ENCODE data around the gene EXOG. TPM values are rescaled to one million over a fixed set of nuclear protein-coding genes. Genes with fewer than 3 reads are reported as not detected.

EXOG gene
- total and polyA plus RNA-seq, 2 of the 13 experiments (the other 11 are each of a cell fraction or from before 2014, with no cell fraction given), result 5.5 to 9.5 TPM

GRCh38 chr3:38471260-38471857 lies 24.8 kb upstream of the EXOG start:
- Histone ChIP-seq H3K9me3 (ENCODE audit: low read length) (peaks cover 17% of the 10 kb centered on the region), H3K27me3 (ENCODE audit: control insufficient read depth in 1 of 2, insufficient read depth in 2 of 2, low read length in 2 of 2) (no peaks in the 10 kb centered on the region), H2AFZ (ENCODE audit: low read length) (no peak overlapping the region), H3K4me1 (ENCODE audit: insufficient read depth, low read length) (peaks cover 42% of the 10 kb centered on the region), H4K20me1 (ENCODE audit: insufficient read depth, low read length) (peaks cover 42% of the 10 kb centered on the region), H3K79me2 (ENCODE audit: insufficient read depth, low read length) (peaks cover 62% of the 10 kb centered on the region), H3K27ac (ENCODE audit: extremely low read length, insufficient read depth, low read length) (peak overlapping the region; percentile 14), H3K4me2 (ENCODE audit: low read depth, low read length) (peak overlapping the region; percentile 16; the same call in 1 of the 2 replicates), H3K9ac (ENCODE audit: insufficient read depth, low read depth, low read length) (no peak overlapping the region), H3K36me3 (replicated peaks in 1 of 2; ENCODE audit: control insufficient read depth in 1 of 2, insufficient read depth in 2 of 2, low read length in 2 of 2) (no peaks in the 10 kb centered on the region; a peak in 1 of 5 replicates), H3K4me3 (replicated peaks in 1 of 3; ENCODE audit: insufficient read depth in 1 of 3, low read depth in 2 of 3, low read length in 3 of 3) (no peak overlapping the region; a peak in 1 of 6 replicates)
- ATAC-seq, result peak; percentile 69
- DNase-seq (ENCODE audit: low spot score), result peak; percentile 58
- CTCF ChIA-PET (ENCODE audit: low intra/inter-chr PET ratio, low total read pairs), result no interaction called here
- 21% methylated on average over 3 of the region's 3 CpGs for WGBS (ENCODE audit: low lambda C conversion rate)
- in situ Hi-C loops (cut with HindIII; ENCODE audit: extremely low pct_ligation_motif_present, low pct_unique_long_range_greater_than_20kb), result loop anchor here (25.0 kb wide), 1 partner anchor 334 kb away; the partner anchor contains the start of genes ACAA1 and MYD88
- FAIRE-seq, result peak; percentile 65
- POLR2A ChIA-PET, result interaction anchor here (0.8 to 2.0 kb wide), 2 partner anchors 16 to 124 kb away, joined by 3 to 5 read pairs; partner anchors contain the start of gene XYLB
- intact Hi-C loops (cut with micrococcal nuclease; ENCODE audit: unreplicated experiment), result no loop called here
- no TSS peak for BruUV-seq (replicated peaks)
- TF ChIP-seq SP5 (CRISPR knock-in tag; IDR thresholded peaks at IDR 0.05; ENCODE audit: borderline replicate concordance, low read depth), result peak; percentile 18; the same call in 1 of the 2 replicates
- TF ChIP-seq ZNF3 (CRISPR knock-in tag; IDR thresholded peaks at IDR 0.05), result peak; percentile 38; the same call in 1 of the 2 replicates
- TF ChIP-seq PHB2 (IDR thresholded peaks at IDR 0.05; ENCODE audit: partially characterized antibody), result no peak
- no peak for TF ChIP-seq SP2 (CRISPR knock-in tag; IDR thresholded peaks at IDR 0.05)
- peak; percentile 74 for TF ChIP-seq HNF4A (CRISPR knock-in tag; IDR thresholded peaks at IDR 0.05)
- peak; percentile 42; the same call in 1 of the 2 replicates for TF ChIP-seq PAXIP1 (CRISPR knock-in tag; conservative IDR thresholded peaks at IDR 0.05)
- 0 out of 2 replicates have a peak, but pooled peaks have one; percentile 30 for TF ChIP-seq ZNF644 (CRISPR knock-in tag; IDR thresholded peaks at IDR 0.05; ENCODE audit: low read depth)
- peak; percentile 64; the same call in 1 of the 2 replicates for TF ChIP-seq NCOR1 (IDR thresholded peaks at IDR 0.05; ENCODE audit: borderline replicate concordance, low read length)
- no peak for TF ChIP-seq RNF2 (conservative IDR thresholded peaks at IDR 0.05; ENCODE audit: low read depth)
- peak; percentile 37 for TF ChIP-seq SAP130 (CRISPR knock-in tag; IDR thresholded peaks at IDR 0.05; ENCODE audit: low read depth)
- TF ChIP-seq ASH2L (IDR thresholded peaks at IDR 0.05; ENCODE audit: insufficient read length, low read depth, low read length), result peak; percentile 30
- peak; percentile 50; the same call in 1 of the 2 replicates for TF ChIP-seq RFX5 (IDR thresholded peaks at IDR 0.05; ENCODE audit: low read depth, low read length)
- TF ChIP-seq ZBTB43 (CRISPR knock-in tag; conservative IDR thresholded peaks at IDR 0.05), result peak; percentile 59; the same call in 1 of the 2 replicates
- no peak for TF ChIP-seq MXD4 (CRISPR knock-in tag; IDR thresholded peaks at IDR 0.05)
- TF ChIP-seq PATZ1 (CRISPR knock-in tag; IDR thresholded peaks at IDR 0.05), result peak; percentile 42; the same call in 1 of the 2 replicates
- 0 out of 2 replicates have a peak, but pooled peaks have one; percentile 13 for TF ChIP-seq FOSL2 (CRISPR knock-in tag; IDR thresholded peaks at IDR 0.05)
- no peak for TF ChIP-seq BRCA1 (CRISPR knock-in tag; IDR thresholded peaks at IDR 0.05)
- TF ChIP-seq TFAP4 (IDR thresholded peaks at IDR 0.05; ENCODE audit: borderline replicate concordance, low read depth), result peak; percentile 49; the same call in 1 of the 2 replicates
